ENCODE data around the gene USP2.
"Not testable (repeated sequence)": the region's sequence is repeated elsewhere in the genome, so short reads cannot be mapped to it uniquely, and the experiment has no call there.

USP2 gene

DNA sequence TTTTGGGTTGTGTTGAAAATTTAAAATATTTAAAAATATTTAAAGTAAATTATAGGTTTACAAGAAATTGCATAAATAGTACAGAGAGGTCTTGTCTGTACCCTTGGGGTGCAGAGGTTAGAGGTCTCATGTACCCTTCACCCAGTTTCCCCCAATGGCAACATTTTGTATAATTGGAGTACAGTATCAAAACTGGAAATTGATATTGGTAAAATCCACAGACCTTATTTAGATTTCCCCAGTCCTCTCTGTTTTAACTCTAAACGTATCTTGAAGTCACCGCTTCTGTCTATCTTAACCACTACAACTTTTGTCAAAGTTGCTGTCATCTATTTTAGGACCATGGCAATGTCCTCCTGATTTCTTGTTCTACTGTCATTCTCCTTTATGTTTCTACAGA lies 30.6 kb upstream of the USP2 start:
- DNase-seq, result no peak

DNA sequence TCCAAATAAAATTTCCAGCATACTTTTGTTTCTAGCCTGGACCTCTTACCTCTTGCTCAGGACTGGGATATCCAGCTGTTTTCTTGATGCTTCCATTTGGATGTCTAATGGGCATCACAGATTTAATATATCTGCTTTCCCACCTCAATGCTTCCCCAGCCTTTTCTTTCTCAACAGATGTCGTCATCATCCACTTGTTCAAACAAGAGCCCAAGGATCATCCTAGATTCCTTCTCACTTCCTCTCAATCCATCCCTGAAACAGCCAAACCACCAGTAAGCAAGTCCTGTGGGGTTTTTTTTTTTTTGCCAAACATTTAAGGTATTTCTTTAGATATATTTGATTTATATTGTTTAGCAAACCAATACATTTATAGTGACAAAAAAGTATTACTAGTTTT lies 29.0 kb upstream of the USP2 start:
- DNase-seq, result no peak

DNA sequence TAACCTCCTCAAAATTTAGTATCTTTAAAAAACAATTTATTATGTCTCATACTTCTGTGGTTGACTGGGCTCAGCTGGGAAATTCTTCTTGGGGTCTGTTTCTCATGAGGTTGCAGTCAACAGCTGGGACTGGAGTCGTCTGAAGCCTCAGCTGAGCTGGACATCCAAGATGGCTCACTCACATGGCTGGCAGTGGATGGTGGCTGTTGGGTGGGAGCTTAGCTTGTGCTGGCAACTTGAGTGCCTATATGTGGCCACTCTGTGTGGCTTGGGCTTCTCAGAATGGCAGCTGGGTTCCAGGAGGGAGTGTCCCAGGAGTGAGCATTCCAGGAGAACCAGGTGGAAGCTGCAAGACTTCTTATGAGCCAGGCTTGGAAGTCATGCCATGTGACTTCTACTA lies 28.2 kb upstream of the USP2 start:
- no peak for DNase-seq

DNA sequence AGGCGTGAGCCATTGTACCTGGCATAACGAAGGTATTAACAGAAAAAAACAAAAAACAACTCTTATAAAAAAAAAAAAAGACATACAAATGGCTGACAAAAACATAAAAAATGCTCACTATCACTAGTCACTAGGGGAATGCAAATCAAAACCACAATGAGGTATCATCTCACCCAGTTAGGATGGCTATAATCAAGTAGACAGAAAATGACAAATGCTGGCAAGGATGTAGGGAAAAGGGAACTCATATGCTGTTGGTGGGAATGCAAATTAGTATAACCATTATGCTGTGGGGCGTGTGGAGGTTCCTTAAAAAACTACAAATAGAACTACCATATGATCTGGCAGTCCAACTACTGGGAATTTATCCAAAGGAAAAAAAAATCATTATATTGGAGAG lies 24.5 kb upstream of the USP2 start:
- no peak for DNase-seq

DNA sequence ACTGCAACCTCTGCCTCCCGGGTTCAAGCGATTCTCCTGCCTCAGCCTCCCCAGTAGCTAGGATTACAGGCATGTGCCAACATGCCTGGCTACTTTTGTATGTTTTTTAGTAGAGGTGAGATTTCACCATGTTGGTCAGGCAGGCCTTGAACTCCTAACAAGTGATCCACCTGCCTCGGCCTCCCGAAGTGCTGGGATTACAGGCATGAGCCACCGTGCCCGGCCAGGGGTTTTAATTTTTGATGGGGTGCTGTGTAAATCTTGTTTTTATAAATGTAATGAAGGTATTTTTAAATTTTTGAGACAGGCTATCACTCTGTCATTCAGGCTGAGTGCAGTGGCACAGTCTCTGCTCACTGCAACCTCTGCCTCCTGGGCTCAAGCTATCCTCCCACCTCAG lies 24.0 kb upstream of the USP2 start:
- not testable (repeated sequence) for DNase-seq

DNA sequence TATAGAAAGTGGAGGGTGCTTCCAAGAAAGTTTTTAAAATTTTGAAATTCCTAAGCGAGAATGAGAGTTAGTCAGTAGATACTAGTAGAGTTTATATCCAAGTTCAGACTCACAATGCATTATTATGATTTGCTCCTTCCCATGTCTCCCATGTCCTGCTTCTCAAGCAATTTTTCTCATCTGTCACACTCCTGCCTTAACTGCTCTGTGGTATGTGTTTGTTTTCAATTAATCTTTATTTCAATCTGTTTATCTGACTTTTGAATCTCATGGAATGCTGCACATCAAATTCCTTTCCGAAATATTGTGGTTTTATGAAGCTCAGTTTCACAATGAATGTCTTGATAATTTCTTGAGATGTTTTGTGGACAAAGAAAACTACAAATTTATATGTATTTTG lies 23.4 kb upstream of the USP2 start:
- no peak for DNase-seq

DNA sequence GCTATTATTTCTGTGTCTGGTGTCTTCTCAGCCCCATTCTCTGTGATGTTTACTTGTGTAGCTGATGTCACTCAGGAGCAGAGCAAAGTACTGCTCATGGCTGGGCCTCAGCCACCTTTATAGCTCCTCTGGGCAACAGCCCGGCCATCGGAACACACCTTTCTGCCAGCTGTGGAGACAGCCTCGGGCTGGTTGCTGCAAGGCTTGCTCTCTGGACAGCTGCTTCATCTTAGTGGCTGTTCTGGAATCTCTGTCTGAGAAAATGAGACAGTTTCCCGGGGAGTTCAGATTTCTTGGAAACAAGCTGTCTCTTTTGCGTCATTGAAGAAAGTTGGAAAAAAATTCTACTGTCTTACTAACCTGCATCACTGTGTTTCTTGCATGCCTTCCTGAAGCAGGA lies 21.5 kb upstream of the USP2 start:
- DNase-seq, result no peak

DNA sequence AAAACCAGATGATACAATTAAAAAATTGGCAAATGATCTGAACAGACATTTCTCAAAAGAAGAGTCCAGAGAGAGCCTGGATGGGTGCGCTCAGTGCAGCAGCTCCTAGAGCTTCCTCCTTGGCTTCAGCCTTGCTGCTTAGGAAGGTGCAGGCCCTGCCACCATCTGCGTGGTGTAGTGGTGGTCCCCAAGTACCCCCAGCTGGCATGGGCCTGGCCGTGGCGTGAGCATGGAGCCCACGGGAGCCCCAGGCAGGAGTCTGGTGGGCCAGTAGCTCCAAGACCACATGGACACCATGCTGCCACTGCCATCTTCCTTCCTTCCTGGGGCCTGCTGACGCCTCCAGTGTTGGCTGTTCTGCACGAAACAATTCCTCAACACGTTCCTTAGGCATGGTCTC lies 21.0 kb upstream of the USP2 start:
- no peak for DNase-seq

DNA sequence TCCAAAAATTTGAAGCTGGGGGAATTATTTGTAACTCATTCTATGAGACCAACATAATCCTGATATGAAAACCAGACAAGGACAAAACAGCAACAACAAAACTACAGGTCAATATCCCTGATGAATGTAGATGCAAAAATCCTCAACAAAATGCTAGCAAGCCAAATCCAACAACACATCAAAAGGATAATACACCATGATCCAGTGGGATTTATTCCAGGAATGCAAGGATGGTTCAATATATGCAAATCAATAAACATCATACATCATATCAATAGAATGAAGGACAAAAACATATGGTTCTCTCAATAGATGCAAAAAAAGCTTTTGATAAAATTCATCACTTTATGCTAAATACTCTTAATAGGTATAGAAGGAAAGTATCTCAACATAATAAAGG lies 19.4 kb upstream of the USP2 start:
- no peak for DNase-seq

DNA sequence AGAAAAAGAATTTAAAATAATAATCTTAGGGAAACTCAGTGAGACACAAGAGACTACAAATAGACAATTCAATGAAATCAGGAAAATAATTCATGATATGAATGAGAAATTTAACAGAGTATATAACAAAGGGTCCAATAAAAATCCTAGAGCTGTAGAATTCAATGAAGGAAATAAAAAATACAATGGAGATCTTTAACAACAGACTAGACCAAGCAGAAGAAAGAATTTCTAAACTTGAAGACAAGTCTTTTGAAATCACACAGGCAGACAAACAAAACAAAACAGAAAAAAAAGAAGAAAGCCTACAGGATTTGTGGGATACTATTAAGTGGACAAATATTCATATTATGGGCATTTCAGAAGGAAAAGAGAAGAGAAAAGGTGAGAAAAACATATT lies 16.2 kb upstream of the USP2 start:
- DNase-seq, result no peak

DNA sequence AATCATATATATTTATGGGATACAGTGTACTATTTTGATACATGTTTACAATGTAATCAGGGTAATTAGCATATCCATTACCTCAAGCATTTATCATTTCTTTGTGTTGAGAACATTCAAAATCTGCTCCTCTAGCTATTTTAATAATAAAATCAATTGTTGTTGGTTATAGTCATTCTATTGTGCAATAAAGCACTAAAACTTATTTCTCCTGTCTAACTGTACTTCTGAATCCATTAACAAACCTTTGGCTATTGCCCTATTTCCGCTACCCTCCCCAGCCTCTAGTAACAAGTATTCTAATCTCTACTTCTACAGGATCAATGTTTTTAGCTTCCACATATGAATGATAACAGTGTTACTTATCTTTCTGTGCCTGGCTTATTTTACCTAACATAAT lies 15.3 kb upstream of the USP2 start:
- DNase-seq, result no peak

DNA sequence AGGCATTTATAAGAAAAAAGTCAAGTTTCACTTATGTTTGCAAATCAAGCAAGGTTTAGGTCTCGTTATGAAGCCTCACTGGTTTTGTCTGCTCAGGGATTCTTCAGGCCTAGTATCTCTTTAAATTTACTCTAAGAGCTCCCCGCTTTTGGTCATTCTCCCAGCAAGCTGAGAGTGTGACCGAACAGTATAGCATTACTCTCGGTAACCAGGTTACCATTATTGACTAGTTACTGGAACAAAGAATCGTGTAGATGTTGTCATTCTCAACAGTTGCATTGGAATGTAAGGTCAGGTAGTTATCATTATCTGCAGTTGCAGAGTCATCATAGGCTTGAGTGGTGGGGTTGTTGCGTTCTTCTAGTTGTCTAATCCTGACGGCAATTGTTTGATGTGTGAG lies 9.8 kb upstream of the USP2 start:
- DNase-seq, result no peak

DNA sequence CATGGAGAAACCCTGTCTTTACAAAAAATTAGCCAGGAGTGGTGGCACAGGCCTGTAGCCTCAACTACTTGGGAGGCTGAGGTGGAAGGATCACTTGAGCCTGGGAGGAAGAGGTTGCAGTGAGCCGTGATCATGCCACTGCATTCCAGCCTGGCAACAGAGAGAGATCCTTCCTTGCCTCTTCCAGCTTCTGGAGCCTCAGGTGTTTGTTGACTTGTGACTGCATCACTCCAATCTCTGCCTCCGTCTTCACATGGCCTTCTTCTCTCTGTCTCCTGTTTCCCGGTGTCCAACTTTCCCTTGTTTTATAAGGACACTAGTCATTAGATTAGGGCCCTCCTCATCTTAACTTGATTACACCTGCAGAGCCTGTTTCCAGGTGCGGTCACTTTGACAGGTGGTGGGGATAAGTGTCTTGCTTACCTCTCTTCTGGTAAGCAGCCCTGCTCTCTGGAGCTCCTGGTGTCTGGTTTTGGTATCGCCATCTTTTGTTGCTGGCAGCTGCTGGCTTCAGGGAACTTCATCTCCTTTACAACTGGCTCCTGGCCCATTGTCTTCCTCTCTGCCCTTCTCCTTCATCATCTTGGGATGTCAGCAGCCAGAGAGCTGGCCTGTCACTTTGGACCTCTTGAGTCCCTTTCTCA lies 8.2 kb upstream of the USP2 start:
- DNase-seq, result no peak

DNA sequence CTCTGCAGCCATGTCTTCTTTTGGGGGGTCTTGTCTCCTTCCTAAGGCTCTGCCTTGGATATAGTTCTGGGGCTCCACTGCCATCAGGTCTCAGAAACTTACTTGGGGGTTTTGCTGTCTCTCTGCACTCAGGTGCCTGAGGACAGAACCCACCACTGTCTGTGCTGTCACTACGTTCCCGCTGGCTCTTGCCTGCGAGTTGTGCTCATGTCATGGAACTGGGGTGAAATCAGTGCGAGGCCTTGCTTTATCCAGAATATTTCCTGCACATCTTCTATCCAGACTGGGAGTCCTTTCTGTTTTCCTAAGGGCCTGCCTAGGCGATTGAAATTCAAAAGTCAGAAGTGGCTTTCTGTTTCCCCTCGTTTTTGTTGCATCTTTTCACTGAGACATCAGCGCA lies 6.6 kb upstream of the USP2 start:
- no peak for DNase-seq

DNA sequence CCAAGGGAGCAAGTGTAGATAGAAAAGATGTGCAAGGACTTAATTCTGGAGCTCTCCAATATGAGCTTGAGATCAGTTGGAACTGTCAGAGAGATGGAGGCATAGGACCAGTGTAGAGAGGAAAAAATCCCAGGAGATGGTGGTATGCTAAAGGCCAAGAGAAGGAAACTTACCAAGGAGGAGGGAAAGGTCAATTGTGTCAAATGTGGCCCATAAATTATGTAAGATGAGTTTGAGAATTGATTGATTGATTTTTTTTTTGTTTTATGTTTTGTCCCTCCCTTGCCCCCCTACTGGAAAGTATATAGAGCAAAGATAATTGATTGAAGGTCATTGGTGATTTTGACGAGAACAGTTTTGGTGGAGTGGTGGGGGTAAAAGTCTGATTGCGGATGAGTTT lies 2.8 kb upstream of the USP2 start:
- DNase-seq, result no peak

DNA sequence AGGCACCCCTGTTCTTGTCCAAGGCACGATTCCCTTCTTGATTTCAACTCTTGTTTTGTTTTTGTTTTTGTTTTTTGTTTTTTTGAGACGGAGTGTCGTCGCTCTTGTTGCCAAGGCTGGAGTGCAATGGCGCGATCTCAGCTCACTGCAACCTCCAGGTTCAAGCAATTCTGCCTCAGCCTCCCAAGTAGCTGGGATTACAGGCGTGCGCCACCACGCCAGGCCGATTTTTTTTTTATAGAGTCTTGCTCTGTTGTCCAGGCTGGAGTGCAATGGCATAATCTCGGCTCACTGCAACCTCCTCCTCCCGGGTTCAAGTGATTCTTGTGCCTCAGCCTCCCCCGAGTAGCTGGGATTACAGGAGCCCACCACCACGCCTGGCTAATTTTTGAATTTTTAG lies 1.0 kb upstream of the USP2 start:
- not testable (repeated sequence) for DNase-seq

DNA sequence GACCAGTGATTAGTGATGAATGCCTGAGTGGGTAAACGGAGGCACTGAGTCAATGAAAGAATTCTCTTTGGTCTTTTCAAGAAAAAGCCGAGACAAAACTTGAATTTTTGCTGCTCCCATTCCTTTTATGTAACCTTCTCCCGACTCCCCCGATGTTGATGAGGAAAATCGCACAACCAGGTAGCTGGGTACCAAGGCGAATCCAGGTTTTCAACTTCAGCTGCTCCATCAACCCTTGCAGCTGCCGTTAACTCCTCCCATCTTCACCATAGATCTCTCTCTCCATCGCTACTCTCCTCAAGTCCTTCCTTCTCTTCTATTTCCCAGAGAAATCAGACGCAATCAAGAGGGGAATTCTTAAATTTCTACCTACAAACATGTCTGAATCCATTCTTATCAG lies 611 bp upstream of the USP2 start:
- no peak for DNase-seq

DNA sequence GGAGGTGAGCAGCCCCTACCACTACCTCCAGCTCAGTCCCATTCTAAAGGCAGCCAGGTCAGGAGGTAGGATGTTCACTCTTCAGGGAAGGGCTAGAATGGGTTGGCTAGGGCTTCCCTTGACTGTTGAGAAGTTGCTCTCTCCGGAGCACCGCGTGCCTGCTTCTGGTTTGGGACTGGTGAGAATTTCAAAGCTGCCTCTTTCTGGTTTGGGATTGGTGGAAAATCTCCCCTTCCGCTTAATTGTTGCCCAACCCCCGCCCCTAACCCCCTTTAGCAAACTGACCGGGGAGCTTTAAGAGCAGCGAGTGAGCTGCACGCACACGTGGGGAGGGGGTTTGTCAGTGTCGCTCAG lies 686 bp downstream of the USP2 start:
- no peak for DNase-seq

DNA sequence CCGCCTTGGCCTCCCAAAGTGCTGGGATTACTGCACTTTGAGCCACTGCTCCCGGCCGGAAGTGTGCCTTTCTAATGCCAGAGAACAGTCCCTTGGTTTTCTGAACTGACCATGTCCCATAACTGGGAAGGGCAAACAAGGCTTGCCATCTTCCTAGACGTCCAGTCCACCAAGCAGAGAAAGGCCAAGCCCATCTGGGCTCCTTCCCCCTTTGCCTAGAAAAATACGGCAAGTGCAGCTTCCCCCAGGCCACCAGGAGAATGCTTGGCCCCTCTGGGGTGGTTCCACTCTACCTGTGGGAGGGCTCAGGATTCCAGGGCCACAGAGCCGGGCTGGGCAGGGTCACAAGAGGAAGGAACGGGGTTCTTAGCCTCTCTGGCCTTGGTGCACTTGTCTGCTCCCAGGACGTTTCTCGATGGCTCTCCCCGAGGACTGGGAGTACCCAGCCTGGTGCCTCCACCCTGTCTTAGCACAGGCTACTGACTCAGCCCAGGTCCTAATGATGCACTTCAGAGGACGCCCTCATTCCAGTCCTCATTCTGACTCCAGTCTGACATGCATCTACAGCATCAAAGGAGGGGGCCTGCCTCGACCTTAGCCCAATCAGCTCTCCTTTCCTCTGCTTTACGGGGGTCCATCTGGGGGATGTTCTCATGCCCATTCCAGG lies 1.2 kb downstream of the USP2 start:
- DNase-seq, result no peak

DNA sequence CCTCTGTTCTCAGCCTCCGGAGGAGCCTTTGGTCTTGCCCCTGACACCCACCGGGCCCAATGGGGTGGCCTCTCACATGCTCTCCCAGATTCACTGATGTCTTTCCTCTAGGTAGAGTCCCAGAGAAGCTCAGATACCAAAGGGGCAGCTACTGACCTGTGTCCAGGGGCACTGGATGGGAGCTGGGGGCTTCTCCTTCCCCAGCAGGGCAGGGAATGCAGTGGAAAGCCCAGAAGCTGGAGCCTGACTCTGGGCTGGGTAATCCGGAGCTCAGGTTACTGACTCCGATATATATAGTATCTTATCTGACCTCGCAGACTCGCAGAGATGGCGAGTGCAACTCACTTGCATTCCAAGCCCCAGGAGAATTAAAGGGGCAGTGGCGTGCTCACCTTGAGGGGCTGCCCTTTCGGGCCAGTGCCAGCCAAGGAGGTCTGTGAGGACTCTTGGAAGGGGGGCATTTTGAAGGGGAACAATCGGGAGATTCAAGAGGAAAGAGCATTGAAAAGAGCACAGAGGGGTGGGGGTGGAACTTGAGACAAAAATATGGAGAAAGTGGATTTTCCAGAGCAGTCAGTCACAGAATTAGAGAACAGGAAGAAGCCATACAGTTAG lies 2.5 kb downstream of the USP2 start:
- no peak for DNase-seq

DNA sequence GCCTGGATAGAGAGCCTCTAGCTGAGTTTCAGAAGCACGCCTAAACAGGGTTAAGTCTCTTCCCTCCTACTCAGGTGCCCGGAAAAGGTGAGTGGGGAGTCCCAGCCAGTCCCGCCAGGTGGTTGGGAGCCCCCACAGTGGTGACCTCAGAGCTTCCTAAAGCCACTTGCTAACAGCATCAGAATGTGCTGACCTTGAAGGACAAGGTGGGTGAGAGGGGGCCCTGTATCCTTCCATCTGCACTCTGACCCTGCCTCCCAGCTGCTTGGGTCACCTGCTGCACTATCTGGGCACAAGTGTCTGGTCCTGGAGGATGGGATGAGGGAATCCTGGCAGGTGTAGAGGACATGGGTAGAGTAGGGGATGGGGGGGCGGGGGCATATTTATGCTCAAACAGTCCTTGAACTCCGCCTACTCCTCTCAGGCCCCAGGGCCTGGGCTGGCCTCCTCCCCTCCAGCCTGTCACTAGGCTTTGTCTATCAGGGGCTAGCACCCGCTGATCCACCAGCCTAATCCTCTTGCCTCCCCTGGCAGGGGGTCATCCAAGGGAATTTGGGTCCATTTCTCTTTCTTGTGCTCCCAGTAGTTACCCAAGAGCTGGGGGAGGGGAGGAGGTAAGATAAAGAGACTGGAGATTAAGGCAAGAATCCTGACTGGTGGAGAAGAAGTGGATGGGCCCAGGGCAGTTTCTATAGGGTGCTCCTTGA lies 3.4 kb downstream of the USP2 start:
- no peak for DNase-seq

DNA sequence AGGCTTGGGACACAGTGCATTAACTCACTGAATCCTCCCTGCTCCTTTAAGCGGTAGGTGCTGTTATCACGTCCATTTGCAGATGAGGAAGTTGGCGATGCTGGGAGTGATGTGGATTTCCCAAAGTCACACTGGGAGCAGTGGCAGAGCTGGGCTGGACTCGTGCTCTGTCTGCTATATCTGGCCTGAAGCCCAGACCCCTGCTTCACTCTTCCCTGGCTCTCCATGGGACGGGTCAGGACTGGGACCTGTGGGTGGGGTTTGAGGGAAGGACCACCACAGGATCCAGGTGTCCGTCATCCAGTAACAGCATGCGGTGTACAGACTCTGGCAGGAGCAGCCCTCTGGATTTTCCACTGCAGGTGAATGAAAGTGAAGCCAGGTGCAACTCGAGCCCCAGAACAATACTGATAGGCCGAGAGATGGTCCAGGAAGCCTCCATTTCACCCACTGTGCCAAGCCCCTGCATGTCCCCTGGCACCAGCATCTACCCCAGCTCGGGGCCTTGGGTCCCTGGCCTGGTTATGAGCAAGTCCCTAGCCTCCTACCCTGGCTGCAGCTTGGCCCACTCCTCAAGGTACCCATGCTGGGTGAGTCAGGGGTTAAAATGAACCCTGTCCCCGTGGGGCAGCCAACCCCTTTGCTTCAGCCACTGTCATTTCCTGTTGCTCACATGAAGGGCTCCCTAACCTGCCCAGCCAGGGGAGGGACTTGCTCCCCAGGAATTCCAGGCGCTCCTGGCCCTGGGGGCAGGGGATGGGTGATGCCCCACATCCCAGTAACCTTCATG lies 4.2 kb downstream of the USP2 start:
- DNase-seq, result no peak

DNA sequence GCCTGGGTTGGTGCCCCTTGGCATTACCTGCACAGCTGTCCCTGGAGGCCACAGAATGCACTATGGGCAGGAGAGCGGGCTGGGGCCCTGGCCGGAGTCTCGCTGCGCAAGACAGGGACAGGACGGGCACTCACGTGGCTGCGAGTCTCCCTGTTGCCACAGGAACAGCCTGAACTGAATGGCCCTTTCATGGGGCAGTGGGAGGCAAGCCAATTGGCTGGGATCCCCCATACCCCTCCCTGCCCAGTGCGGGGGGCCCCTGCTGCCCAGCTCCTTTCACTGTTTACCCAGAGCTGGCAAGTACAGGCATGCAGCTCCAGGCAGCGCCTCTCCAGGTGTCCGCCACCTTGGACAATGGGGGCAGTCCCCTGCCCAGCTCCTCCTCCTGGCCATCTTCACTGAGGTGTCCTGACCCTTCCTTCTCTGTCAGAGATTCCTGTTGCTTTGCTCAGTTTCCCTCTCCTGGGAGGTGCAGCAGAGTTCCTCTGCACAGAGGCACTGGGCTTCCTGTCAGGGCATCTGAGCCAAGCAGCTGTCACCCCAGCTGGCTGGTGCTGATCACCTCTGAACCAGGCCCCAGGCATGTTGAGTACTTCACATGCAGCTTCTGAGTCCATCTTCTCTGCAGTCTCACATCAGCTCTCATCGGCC lies 5.2 kb downstream of the USP2 start:
- no peak for DNase-seq

Measured in effector CD4-positive, alpha-beta T cell (primary cell).